Measurements from ENCODE around the gene CDON. TPM values are rescaled to one million over a fixed set of nuclear protein-coding genes. Genes with fewer than 3 reads are reported as not detected.
"Not testable (repeated sequence)": the region's sequence is repeated elsewhere in the genome, so short reads cannot be mapped to it uniquely, and the experiment has no call there.

Gene CDON
- total and polyA plus RNA-seq, 2 donors (not counting 1 experiment from before 2014, with no cell fraction given): 0.01 TPM; not detected in 1

DNA sequence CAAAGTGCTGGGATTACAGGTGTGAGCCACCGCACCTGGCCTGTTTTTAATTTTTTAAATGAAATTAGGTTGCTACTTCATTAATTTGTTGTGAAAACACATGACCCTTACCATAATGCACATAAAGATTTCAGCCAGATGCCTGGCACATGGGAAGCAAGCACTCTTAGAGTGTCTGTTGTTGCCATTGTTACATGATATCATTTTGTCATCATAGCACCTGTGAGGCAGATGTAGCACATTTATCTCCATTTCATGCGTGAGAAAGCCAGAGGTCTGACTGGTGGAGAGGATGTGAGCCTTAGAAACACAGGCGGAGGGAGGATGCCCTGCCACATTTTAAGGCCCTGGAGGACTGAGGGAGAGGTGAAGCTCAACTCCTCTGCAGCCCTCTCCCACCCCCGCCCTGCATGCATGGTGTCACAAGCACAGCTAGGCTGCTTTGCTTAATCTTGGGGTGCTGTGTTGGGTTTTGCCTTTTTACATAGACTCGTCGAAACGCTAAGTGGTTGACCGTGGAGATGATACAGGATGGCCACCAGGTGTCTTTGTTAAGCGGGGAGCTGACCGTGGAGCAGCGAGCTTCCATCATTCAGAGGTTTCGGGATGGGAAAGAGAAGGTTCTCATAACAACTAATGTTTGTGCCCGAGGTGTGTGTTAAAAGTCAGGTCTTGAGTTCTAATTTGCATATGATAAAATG, 144.4 kb downstream of the CDON start:
- H3K9ac ChIP-seq (ENCODE audit: low read length): no peak overlapping the region
- no peaks in the 10 kb centered on the region for H3K9me3 Mint-ChIP-seq (ENCODE audit: insufficient read depth)
- no peaks in the 10 kb centered on the region for H4K20me1 ChIP-seq (ENCODE audit: control insufficient read depth, insufficient read depth, low read length, poor library complexity, severe bottlenecking)
- DNase-seq: no peak
- ATAC-seq (ENCODE audit: low read depth): no peak
- no peaks in the 10 kb centered on the region for H3K79me2 ChIP-seq (ENCODE audit: control insufficient read depth, insufficient read depth, low read length)
- POLR2A ChIA-PET: no interaction called here
- H3K27ac ChIP-seq (ENCODE audit: low read length in 2 of 2): no peak overlapping the region
- no peak overlapping the region for H3K4me2 ChIP-seq (replicated peaks; ENCODE audit: low read depth, low read length, poor library complexity, severe bottlenecking)
- H3K9me3 ChIP-seq (ENCODE audit: control extremely low read depth in 1 of 3, control insufficient read depth in 2 of 3, insufficient read depth in 1 of 3, low read length in 2 of 3): no peaks in the 10 kb centered on the region
- no peak overlapping the region for H3K27ac Mint-ChIP-seq
- H3K4me1 ChIP-seq (ENCODE audit: control insufficient read depth in 2 of 2, insufficient read depth in 2 of 2, low read length in 2 of 2): no peaks in the 10 kb centered on the region
- no peak overlapping the region for H2AFZ ChIP-seq (ENCODE audit: insufficient read depth, low read depth, low read length, poor library complexity, severe bottlenecking)
- H3K27me3 ChIP-seq (replicated peaks in 1 of 4; ENCODE audit: control extremely low read depth in 1 of 4, control insufficient read depth in 3 of 4, insufficient read depth in 4 of 4, low read length in 3 of 4): peaks cover 0 to 8% (median 2%) of the 10 kb centered on the region in 4 experiments
- H3K27me3 Mint-ChIP-seq: peaks cover 33% of the 10 kb centered on the region
- peaks cover 2% of the 10 kb centered on the region for H3K4me1 Mint-ChIP-seq
- CTCF ChIA-PET: no interaction called here
- no peak overlapping the region for H3K4me3 ChIP-seq (ENCODE audit: control extremely low read depth in 1 of 5, extremely low read depth in 1 of 5, insufficient read depth in 1 of 5, low read depth in 2 of 5, low read length in 4 of 5)
- 96% methylated on average over 9 of the region's 13 CpGs for WGBS (ENCODE audit: insufficient coverage)
- H3K4me3 Mint-ChIP-seq: no peak overlapping the region
- intact Hi-C loops (cut with micrococcal nuclease): no loop called here
- H3K36me3 ChIP-seq (replicated peaks in 1 of 2; ENCODE audit: control extremely low read depth in 1 of 2, control insufficient read depth in 1 of 2, extremely low read depth in 1 of 2, insufficient read depth in 2 of 2, low read length in 1 of 2): no peaks in the 10 kb centered on the region
- no peak for TF ChIP-seq EZH2 (IDR thresholded peaks at IDR 0.05; ENCODE audit: borderline replicate concordance, insufficient read depth, low read depth, low read length, poor library complexity, severe bottlenecking)
- TF ChIP-seq, protein P1, sequence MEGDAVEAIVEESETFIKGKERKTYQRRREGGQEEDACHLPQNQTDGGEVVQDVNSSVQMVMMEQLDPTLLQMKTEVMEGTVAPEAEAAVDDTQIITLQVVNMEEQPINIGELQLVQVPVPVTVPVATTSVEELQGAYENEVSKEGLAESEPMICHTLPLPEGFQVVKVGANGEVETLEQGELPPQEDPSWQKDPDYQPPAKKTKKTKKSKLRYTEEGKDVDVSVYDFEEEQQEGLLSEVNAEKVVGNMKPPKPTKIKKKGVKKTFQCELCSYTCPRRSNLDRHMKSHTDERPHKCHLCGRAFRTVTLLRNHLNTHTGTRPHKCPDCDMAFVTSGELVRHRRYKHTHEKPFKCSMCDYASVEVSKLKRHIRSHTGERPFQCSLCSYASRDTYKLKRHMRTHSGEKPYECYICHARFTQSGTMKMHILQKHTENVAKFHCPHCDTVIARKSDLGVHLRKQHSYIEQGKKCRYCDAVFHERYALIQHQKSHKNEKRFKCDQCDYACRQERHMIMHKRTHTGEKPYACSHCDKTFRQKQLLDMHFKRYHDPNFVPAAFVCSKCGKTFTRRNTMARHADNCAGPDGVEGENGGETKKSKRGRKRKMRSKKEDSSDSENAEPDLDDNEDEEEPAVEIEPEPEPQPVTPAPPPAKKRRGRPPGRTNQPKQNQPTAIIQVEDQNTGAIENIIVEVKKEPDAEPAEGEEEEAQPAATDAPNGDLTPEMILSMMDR (IDR thresholded peaks at IDR 0.05): no peak

DNA sequence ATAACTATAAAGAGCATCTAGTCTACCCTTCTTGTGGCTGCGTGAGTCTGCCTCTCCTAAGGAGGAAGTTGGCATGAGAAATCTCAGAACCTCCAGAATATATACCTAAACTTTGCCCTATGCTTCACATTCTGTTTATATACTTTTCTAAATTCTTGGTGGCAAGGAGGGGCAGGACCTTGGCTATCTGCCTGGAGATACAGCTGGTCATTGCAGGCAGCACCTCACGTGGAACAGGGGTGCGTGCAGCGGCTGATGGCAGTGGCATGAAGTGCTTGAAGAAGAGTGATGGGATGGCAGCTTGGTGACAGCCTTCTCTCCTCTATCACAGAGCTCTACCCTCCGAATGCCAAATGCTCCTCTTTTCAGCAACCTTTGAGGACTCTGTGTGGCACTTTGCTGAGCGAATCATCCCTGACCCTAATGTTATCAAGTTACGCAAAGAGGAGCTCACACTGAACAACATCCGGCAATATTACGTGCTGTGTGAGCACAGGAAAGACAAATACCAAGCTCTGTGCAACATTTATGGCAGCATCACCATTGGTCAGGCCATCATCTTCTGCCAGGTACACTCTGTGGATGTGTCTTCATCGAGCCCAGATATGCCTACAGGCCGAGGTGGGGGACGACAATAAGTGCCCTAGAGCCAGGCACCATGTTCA, 145.9 kb downstream of the CDON start:
- Mint-ChIP-seq H3K9me3 (ENCODE audit: insufficient read depth) (no peaks in the 10 kb centered on the region), H3K4me3 (no peak overlapping the region), H3K27me3 (peaks cover 36% of the 10 kb centered on the region), H3K4me1 (no peaks in the 10 kb centered on the region), H3K27ac (no peak overlapping the region)
- Histone ChIP-seq H3K4me3 (ENCODE audit: control extremely low read depth in 1 of 5, extremely low read depth in 1 of 5, insufficient read depth in 1 of 5, low read depth in 2 of 5, low read length in 4 of 5) (no peak overlapping the region), H3K4me2 (replicated peaks; ENCODE audit: low read depth, low read length, poor library complexity, severe bottlenecking) (no peak overlapping the region), H2AFZ (ENCODE audit: insufficient read depth, low read depth, low read length, poor library complexity, severe bottlenecking) (no peak overlapping the region), H3K79me2 (ENCODE audit: control insufficient read depth, insufficient read depth, low read length) (no peaks in the 10 kb centered on the region), H4K20me1 (ENCODE audit: control insufficient read depth, insufficient read depth, low read length, poor library complexity, severe bottlenecking) (no peaks in the 10 kb centered on the region), H3K27me3 (replicated peaks in 1 of 4; ENCODE audit: control extremely low read depth in 1 of 4, control insufficient read depth in 3 of 4, insufficient read depth in 4 of 4, low read length in 3 of 4) (peaks cover 0 to 3% (median 1%) of the 10 kb centered on the region in 4 experiments), H3K9me3 (ENCODE audit: control extremely low read depth in 1 of 3, control insufficient read depth in 2 of 3, insufficient read depth in 1 of 3, low read length in 2 of 3) (no peaks in the 10 kb centered on the region), H3K9ac (ENCODE audit: low read length) (no peak overlapping the region), H3K36me3 (replicated peaks in 1 of 2; ENCODE audit: control extremely low read depth in 1 of 2, control insufficient read depth in 1 of 2, extremely low read depth in 1 of 2, insufficient read depth in 2 of 2, low read length in 1 of 2) (no peaks in the 10 kb centered on the region), H3K4me1 (ENCODE audit: control insufficient read depth in 2 of 2, insufficient read depth in 2 of 2, low read length in 2 of 2) (no peaks in the 10 kb centered on the region), H3K27ac (ENCODE audit: low read length in 2 of 2) (no peak overlapping the region)
- ChIA-PET CTCF (interaction anchor here (0.9 kb wide), 1 partner anchor 9 kb away, joined by 3 read pairs; no protein-coding TSS in a partner anchor), POLR2A (no interaction called here)
- DNase-seq (no peak), ATAC-seq (ENCODE audit: low read depth) (no peak)
- no peak for TF ChIP-seq EZH2 (IDR thresholded peaks at IDR 0.05; ENCODE audit: borderline replicate concordance, insufficient read depth, low read depth, low read length, poor library complexity, severe bottlenecking)
- TF ChIP-seq, protein P1 (IDR thresholded peaks at IDR 0.05): no peak
- intact Hi-C loops (cut with micrococcal nuclease): no loop called here
- WGBS (ENCODE audit: insufficient coverage): 93% methylated on average over 8 of the region's 12 CpGs

DNA sequence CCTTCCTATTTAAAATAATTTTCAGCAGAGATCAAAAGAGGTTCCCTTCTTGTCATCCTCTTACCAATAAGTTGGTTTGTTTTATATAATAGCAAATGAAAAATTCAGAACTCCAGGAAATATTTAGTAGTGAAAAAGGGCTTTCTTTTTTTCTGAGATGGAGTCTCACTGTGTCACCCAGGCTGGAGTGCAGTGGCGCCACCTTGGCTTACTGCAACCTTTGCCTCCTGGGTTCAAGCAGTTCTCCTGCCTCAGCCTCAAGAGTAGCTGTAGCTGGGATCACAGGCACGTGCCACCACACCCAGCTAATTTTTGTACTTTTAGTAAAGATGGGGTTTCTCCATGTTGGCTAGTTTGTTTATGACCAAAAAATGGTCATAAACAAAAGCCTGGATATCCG, 148.1 kb downstream of the CDON start:
- H3K9me3 ChIP-seq (ENCODE audit: control extremely low read depth in 1 of 3, control insufficient read depth in 2 of 3, insufficient read depth in 1 of 3, low read length in 2 of 3); DNase-seq; ATAC-seq (ENCODE audit: low read depth); H3K4me1 ChIP-seq (ENCODE audit: control insufficient read depth in 2 of 2, insufficient read depth in 2 of 2, low read length in 2 of 2); H3K9ac ChIP-seq (ENCODE audit: low read length); H3K4me3 Mint-ChIP-seq; H3K4me1 Mint-ChIP-seq; intact Hi-C loops (cut with micrococcal nuclease); H3K36me3 ChIP-seq (replicated peaks in 1 of 2; ENCODE audit: control extremely low read depth in 1 of 2, control insufficient read depth in 1 of 2, extremely low read depth in 1 of 2, insufficient read depth in 2 of 2, low read length in 1 of 2); H4K20me1 ChIP-seq (ENCODE audit: control insufficient read depth, insufficient read depth, low read length, poor library complexity, severe bottlenecking); CTCF ChIA-PET; H3K9me3 Mint-ChIP-seq (ENCODE audit: insufficient read depth); H3K27ac ChIP-seq (ENCODE audit: low read length in 2 of 2); H3K79me2 ChIP-seq (ENCODE audit: control insufficient read depth, insufficient read depth, low read length); H3K27ac Mint-ChIP-seq; H3K4me3 ChIP-seq (ENCODE audit: control extremely low read depth in 1 of 5, extremely low read depth in 1 of 5, insufficient read depth in 1 of 5, low read depth in 2 of 5, low read length in 4 of 5); H3K27me3 ChIP-seq (replicated peaks in 1 of 4; ENCODE audit: control extremely low read depth in 1 of 4, control insufficient read depth in 3 of 4, insufficient read depth in 4 of 4, low read length in 3 of 4); H3K4me2 ChIP-seq (replicated peaks; ENCODE audit: low read depth, low read length, poor library complexity, severe bottlenecking); H2AFZ ChIP-seq (ENCODE audit: insufficient read depth, low read depth, low read length, poor library complexity, severe bottlenecking); POLR2A ChIA-PET: not testable (repeated sequence)
- 100% methylated on average over 2 of the region's 3 CpGs for WGBS (ENCODE audit: insufficient coverage)
- peaks cover 46% of the 10 kb centered on the region for H3K27me3 Mint-ChIP-seq
